ENCODE results near the gene TMEM176A. TPM values are rescaled to one million over a fixed set of nuclear protein-coding genes. Genes with fewer than 3 reads are reported as not detected.

TMEM176A gene
- total and polyA plus RNA-seq, 2 donors: 11.0 to 27.9 TPM

GRCh38 chr7:150849204-150849775 lies 48.7 kb downstream of the TMEM176A start:
- H3K4me1 ChIP-seq (ENCODE audit: control insufficient read depth in 2 of 2, insufficient read depth in 2 of 2, low read length in 2 of 2): no peaks in the 10 kb centered on the region
- DNase-seq (ENCODE audit: low read depth in 6 of 9, low spot score in 9 of 9): no peak
- no peaks in the 10 kb centered on the region for H3K36me3 ChIP-seq (ENCODE audit: control insufficient read depth in 2 of 2, insufficient read depth in 2 of 2, low read length in 1 of 2)
- no peaks in the 10 kb centered on the region for H3K9me3 ChIP-seq (ENCODE audit: control insufficient read depth in 2 of 2, insufficient read depth in 1 of 2, low read length in 1 of 2)
- H3K4me3 ChIP-seq (ENCODE audit: low read length in 2 of 2): no peak overlapping the region
- H3K27ac ChIP-seq (ENCODE audit: low read depth in 1 of 2, low read length in 1 of 2): no peak overlapping the region
- 97% methylated on average over 10 of the region's 10 CpGs for WGBS
- H3K27me3 ChIP-seq (ENCODE audit: control insufficient read depth in 2 of 2, insufficient read depth in 1 of 2, low read length in 1 of 2): peaks cover 0 to 10% of the 10 kb centered on the region in 2 donors

- Histone ChIP-seq H3K27ac (ENCODE audit: low read depth in 1 of 2, low read length in 1 of 2) (no peak overlapping the region), H3K36me3 (ENCODE audit: control insufficient read depth in 2 of 2, insufficient read depth in 2 of 2, low read length in 1 of 2) (no peaks in the 10 kb centered on the region), H3K9me3 (ENCODE audit: control insufficient read depth in 2 of 2, insufficient read depth in 1 of 2, low read length in 1 of 2) (no peaks in the 10 kb centered on the region), H3K4me1 (ENCODE audit: control insufficient read depth in 2 of 2, insufficient read depth in 2 of 2, low read length in 2 of 2) (no peaks in the 10 kb centered on the region), H3K27me3 (ENCODE audit: control insufficient read depth in 2 of 2, insufficient read depth in 1 of 2, low read length in 1 of 2) (peaks cover 0 to 10% of the 10 kb centered on the region in 2 donors), H3K4me3 (ENCODE audit: low read length in 2 of 2) (no peak overlapping the region)
- DNase-seq (ENCODE audit: low read depth in 6 of 9, low spot score in 9 of 9): no peak
- WGBS: 92% methylated on average over 5 of the region's 5 CpGs
Measured at GRCh38 chr7:150850273-150850672, 49.7 kb downstream of the TMEM176A start.

- 77% methylated on average over 19 of the region's 19 CpGs for WGBS
- DNase-seq (ENCODE audit: low read depth in 6 of 9, low spot score in 9 of 9): no peak
- Histone ChIP-seq H3K4me3 (ENCODE audit: low read length in 2 of 2) (no peak overlapping the region), H3K36me3 (ENCODE audit: control insufficient read depth in 2 of 2, insufficient read depth in 2 of 2, low read length in 1 of 2) (no peaks in the 10 kb centered on the region), H3K27ac (ENCODE audit: low read depth in 1 of 2, low read length in 1 of 2) (no peak overlapping the region), H3K9me3 (ENCODE audit: control insufficient read depth in 2 of 2, insufficient read depth in 1 of 2, low read length in 1 of 2) (no peaks in the 10 kb centered on the region), H3K27me3 (ENCODE audit: control insufficient read depth in 2 of 2, insufficient read depth in 1 of 2, low read length in 1 of 2) (peaks cover 0 to 10% of the 10 kb centered on the region in 2 donors), H3K4me1 (ENCODE audit: control insufficient read depth in 2 of 2, insufficient read depth in 2 of 2, low read length in 2 of 2) (no peaks in the 10 kb centered on the region)
Measured at GRCh38 chr7:150851492-150852370, 51.2 kb downstream of the TMEM176A start.

GRCh38 chr7:150852371-150852905 lies 51.9 kb downstream of the TMEM176A start, which contains the start of gene AOC1:
Gene AOC1, plus strand, starts transcription at chr7:150852517. Its CDS starts 3,954 bp downstream, at chr7:150856471.
- DNase-seq (ENCODE audit: low read depth in 6 of 9, low spot score in 9 of 9): no peak
- H3K36me3 ChIP-seq (ENCODE audit: control insufficient read depth in 2 of 2, insufficient read depth in 2 of 2, low read length in 1 of 2): no peaks in the 10 kb centered on the region
- peaks cover 0 to 10% of the 10 kb centered on the region in 2 donors for H3K27me3 ChIP-seq (ENCODE audit: control insufficient read depth in 2 of 2, insufficient read depth in 1 of 2, low read length in 1 of 2)
- no peaks in the 10 kb centered on the region for H3K9me3 ChIP-seq (ENCODE audit: control insufficient read depth in 2 of 2, insufficient read depth in 1 of 2, low read length in 1 of 2)
- no peak within 1 kb of the TSS for H3K4me3 ChIP-seq (ENCODE audit: low read length in 2 of 2)
- H3K4me1 ChIP-seq (ENCODE audit: control insufficient read depth in 2 of 2, insufficient read depth in 2 of 2, low read length in 2 of 2): no peaks in the 10 kb centered on the region
- no peak within 1 kb of the TSS for H3K27ac ChIP-seq (ENCODE audit: low read depth in 1 of 2, low read length in 1 of 2)
- WGBS: 39% methylated on average over 8 of the region's 8 CpGs

- H3K36me3 ChIP-seq (ENCODE audit: control insufficient read depth in 2 of 2, insufficient read depth in 2 of 2, low read length in 1 of 2): no peaks in the 10 kb centered on the region
- WGBS: 92% methylated on average over 19 of the region's 19 CpGs
- no peaks in the 10 kb centered on the region for H3K9me3 ChIP-seq (ENCODE audit: control insufficient read depth in 2 of 2, insufficient read depth in 1 of 2, low read length in 1 of 2)
- H3K4me1 ChIP-seq (ENCODE audit: control insufficient read depth in 2 of 2, insufficient read depth in 2 of 2, low read length in 2 of 2): no peaks in the 10 kb centered on the region
- H3K27ac ChIP-seq (ENCODE audit: low read depth in 1 of 2, low read length in 1 of 2): no peak overlapping the region
- H3K4me3 ChIP-seq (ENCODE audit: low read length in 2 of 2): no peak overlapping the region
- H3K27me3 ChIP-seq (ENCODE audit: control insufficient read depth in 2 of 2, insufficient read depth in 1 of 2, low read length in 1 of 2): peaks cover 0 to 10% of the 10 kb centered on the region in 2 donors
- no peak for DNase-seq (ENCODE audit: low read depth in 6 of 9, low spot score in 9 of 9)
Measured at GRCh38 chr7:150854066-150855000, 53.8 kb downstream of the TMEM176A start.

Other genes starting within 250 kb of the TMEM176A start
- 68.5 TPM for gene GIMAP4, start 233.4 kb upstream of the TMEM176A start, total RNA-seq
- 40.9 TPM for gene GIMAP4, start 233.4 kb upstream of the TMEM176A start, polyA plus RNA-seq
- gene GIMAP6, start 168.4 kb upstream of the TMEM176A start, total RNA-seq: 42.4 TPM
- 20.5 TPM for gene GIMAP6, start 168.4 kb upstream of the TMEM176A start, polyA plus RNA-seq
- gene GIMAP2, start 115.1 kb upstream of the TMEM176A start, total RNA-seq: 70.4 TPM
- 32.5 TPM for gene GIMAP2, start 115.1 kb upstream of the TMEM176A start, polyA plus RNA-seq
- 9.8 TPM for gene GIMAP1, start 84.2 kb upstream of the TMEM176A start, total RNA-seq
- gene GIMAP1, start 84.2 kb upstream of the TMEM176A start, polyA plus RNA-seq: 10.7 TPM
- 39.3 TPM for gene GIMAP5, start 63.4 kb upstream of the TMEM176A start, total RNA-seq
- gene GIMAP5, start 63.4 kb upstream of the TMEM176A start, polyA plus RNA-seq: 39.8 TPM
- 23.4 TPM for gene TMEM176B, start 405 bp upstream of the TMEM176A start, total RNA-seq
- gene TMEM176B, start 405 bp upstream of the TMEM176A start, polyA plus RNA-seq: 34.7 TPM
- 1.3 TPM for gene AOC1, start 51.7 kb downstream of the TMEM176A start, total RNA-seq
- 3.5 TPM for gene AOC1, start 51.7 kb downstream of the TMEM176A start, polyA plus RNA-seq
- 2.3 TPM for gene KCNH2, start 177.6 kb downstream of the TMEM176A start, total RNA-seq
- 1.5 TPM for gene KCNH2, start 177.6 kb downstream of the TMEM176A start, polyA plus RNA-seq
- gene NOS3, start 190.2 kb downstream of the TMEM176A start, total RNA-seq: 1.5 TPM
- 3.0 TPM for gene NOS3, start 190.2 kb downstream of the TMEM176A start, polyA plus RNA-seq
- 1.6 TPM for gene ATG9B, start 223.7 kb downstream of the TMEM176A start, total RNA-seq
- 8.0 TPM for gene ATG9B, start 223.7 kb downstream of the TMEM176A start, polyA plus RNA-seq
- 10.5 TPM for gene ABCB8, start 227.7 kb downstream of the TMEM176A start, total RNA-seq
- gene ABCB8, start 227.7 kb downstream of the TMEM176A start, polyA plus RNA-seq: 33.8 TPM
- 0.14 TPM for gene ASIC3, start 247.8 kb downstream of the TMEM176A start, total RNA-seq
- 10.6 TPM for gene ASIC3, start 247.8 kb downstream of the TMEM176A start, polyA plus RNA-seq